Measurements from ENCODE around the gene PBX1. TPM values are rescaled to one million over a fixed set of nuclear protein-coding genes. Genes with fewer than 3 reads are reported as not detected.

PBX1 gene
- total and polyA plus RNA-seq, 10 of the 15 experiments (the other 5 are each of a cell fraction or from before 2014, with no cell fraction given): 0.05 to 0.28 (median 0.11) TPM; not detected in 5

- BruUV-seq (replicated peaks): no TSS peak
- TF ChIP-seq ATF7 (IDR thresholded peaks at IDR 0.05; ENCODE audit: low read depth) (no peak), KDM1A (IDR thresholded peaks at IDR 0.05; ENCODE audit: borderline replicate concordance) (no peak)
- ATAC-seq: no peak
- no peak overlapping the region for H3K4me3 ChIP-seq
- no peak overlapping the region for H3K4me2 ChIP-seq (ENCODE audit: control insufficient read depth, insufficient read depth)
- H3K27ac ChIP-seq (ENCODE audit: control insufficient read depth, insufficient read depth): no peak overlapping the region
- 0% methylated on average over 1 of the region's 1 CpG for WGBS (ENCODE audit: insufficient coverage, insufficient replicate concordance, low lambda C conversion rate, missing lambda C conversion rate)
- H3K79me2 ChIP-seq (ENCODE audit: control insufficient read depth, insufficient read depth, low read length): no peaks in the 10 kb centered on the region
- H3K4me1 ChIP-seq (ENCODE audit: control insufficient read depth, insufficient read depth, low read length): no peaks in the 10 kb centered on the region
- no peak for FAIRE-seq
- DNase-seq (ENCODE audit: low read depth, low spot score): no peak
- H4K20me1 ChIP-seq (ENCODE audit: control insufficient read depth, insufficient read depth): no peaks in the 10 kb centered on the region
- RAD21 ChIA-PET (ENCODE audit: unreplicated experiment): no interaction called here
- CTCF ChIA-PET: no interaction called here
- no peak overlapping the region for H3K9ac ChIP-seq (ENCODE audit: control insufficient read depth, insufficient read depth, low read length)
- no peak overlapping the region for H2AFZ ChIP-seq (ENCODE audit: control insufficient read depth, low read depth, low read length)
- no peaks in the 10 kb centered on the region for H3K36me3 ChIP-seq (ENCODE audit: control insufficient read depth in 2 of 2, insufficient read depth in 2 of 2, low read length in 1 of 2)
- POLR2A ChIA-PET: no interaction called here
- H3K9me3 ChIP-seq (replicated peaks; ENCODE audit: control insufficient read depth, insufficient read depth, low read length): no peaks in the 10 kb centered on the region
- H3K27me3 ChIP-seq (replicated peaks in 1 of 2; ENCODE audit: control insufficient read depth in 2 of 2, insufficient read depth in 2 of 2, low read length in 1 of 2): no peaks in the 10 kb centered on the region
- in situ Hi-C loops (cut with MboI) (no loop called here), intact Hi-C loops (cut with micrococcal nuclease; ENCODE audit: unreplicated experiment) (loop anchor here (5.0 kb wide), 1 partner anchor 277 kb away; no protein-coding TSS in a partner anchor)
- SMC1A ChIA-PET (ENCODE audit: uncharacterized antibody, unreplicated experiment): no interaction called here
Observed at GRCh38 chr1:164510435-164510834, 48.5 kb upstream of the PBX1 start.

- no peak for TF ChIP-seq RELB (IDR thresholded peaks at IDR 0.05; ENCODE audit: low read depth)
- no peak for TF ChIP-seq HDAC2 (IDR thresholded peaks at IDR 0.05)
- no peak for TF ChIP-seq ZBTB11 (CRISPR knock-in tag; IDR thresholded peaks at IDR 0.05)
- TF ChIP-seq YY1 (IDR thresholded peaks at IDR 0.05; ENCODE audit: low read depth, low read length): no peak
- no peak for TF ChIP-seq CHD2 (IDR thresholded peaks at IDR 0.05; ENCODE audit: borderline replicate concordance, low read depth, low read length)
- no peak for TF ChIP-seq E2F8 (IDR thresholded peaks at IDR 0.05; ENCODE audit: low read depth, partially characterized antibody)
- no peak for TF ChIP-seq NRF1 (conservative IDR thresholded peaks at IDR 0.05; ENCODE audit: low read depth, low read length)
- RAD21 ChIA-PET (ENCODE audit: unreplicated experiment): no interaction called here
- intact Hi-C loops (cut with micrococcal nuclease; ENCODE audit: unreplicated experiment) (loop anchor here (5.0 kb wide), 1 partner anchor 276 kb away; no protein-coding TSS in a partner anchor), in situ Hi-C loops (cut with MboI) (no loop called here)
- SMC1A ChIA-PET (ENCODE audit: uncharacterized antibody, unreplicated experiment): no interaction called here
- CTCF ChIA-PET: no interaction called here
- Histone ChIP-seq H3K36me3 (ENCODE audit: control insufficient read depth in 2 of 2, insufficient read depth in 2 of 2, low read length in 1 of 2) (no peaks in the 10 kb centered on the region), H3K27me3 (replicated peaks in 1 of 2; ENCODE audit: control insufficient read depth in 2 of 2, insufficient read depth in 2 of 2, low read length in 1 of 2) (no peaks in the 10 kb centered on the region), H3K4me2 (ENCODE audit: control insufficient read depth, insufficient read depth) (no peak overlapping the region), H3K4me3 (no peak overlapping the region), H2AFZ (ENCODE audit: control insufficient read depth, low read depth, low read length) (no peak overlapping the region), H3K9me3 (replicated peaks; ENCODE audit: control insufficient read depth, insufficient read depth, low read length) (no peaks in the 10 kb centered on the region), H3K27ac (ENCODE audit: control insufficient read depth, insufficient read depth) (no peak overlapping the region), H3K9ac (ENCODE audit: control insufficient read depth, insufficient read depth, low read length) (no peak overlapping the region), H4K20me1 (ENCODE audit: control insufficient read depth, insufficient read depth) (no peaks in the 10 kb centered on the region), H3K79me2 (ENCODE audit: control insufficient read depth, insufficient read depth, low read length) (no peaks in the 10 kb centered on the region), H3K4me1 (ENCODE audit: control insufficient read depth, insufficient read depth, low read length) (no peaks in the 10 kb centered on the region)
- BruUV-seq (replicated peaks): no TSS peak
- POLR2A ChIA-PET: no interaction called here
- 1% methylated on average over 5 of the region's 5 CpGs for WGBS (ENCODE audit: insufficient coverage, insufficient replicate concordance, low lambda C conversion rate, missing lambda C conversion rate)
- ATAC-seq (no peak), DNase-seq (ENCODE audit: low read depth, low spot score) (no peak), FAIRE-seq (no peak)
Observed at GRCh38 chr1:164511001-164511705, 47.8 kb upstream of the PBX1 start.
